Tibial nerve (tissue), 4 donors: Measurements from ENCODE around the gene TDO2. TPM values are rescaled to one million over a fixed set of nuclear protein-coding genes. Genes with fewer than 3 reads are reported as not detected.

Experiments
- DNase-seq, 2 donors: peaks; one replicate each; pipeline ENCODE4 v3.0.0-alpha.2; 2019; ENCODE audit warnings: low spot score in 2 of 2
- H3K27ac ChIP-seq, 4 donors: fragments of 200-600 bp; sonication (generic) in 3 of 4; one replicate each; pipeline ENCODE4 v1.5.1; 2017 to 2019; ENCODE audit warnings: mild to moderate bottlenecking in 1 of 4
- H3K27me3 ChIP-seq, 2 donors: fragments of 200-600 bp; sonication (generic) in 1 of 2; one replicate each; pipeline versions ENCODE4 v1.5.1 to v1.6.0; 2017 to 2019
- H3K36me3 ChIP-seq, 3 donors: fragments of 200-600 bp; sonication (generic); one replicate each; pipeline ENCODE4 v1.5.1; 2018 to 2019
- H3K4me1 ChIP-seq, 4 donors: fragments of 200-600 bp; sonication (generic) in 3 of 4; one replicate each; pipeline ENCODE4 v1.5.1; 2017 to 2019
- H3K4me3 ChIP-seq, 4 donors: fragments of 200-600 bp; sonication (generic) in 3 of 4; one replicate each; pipeline ENCODE4 v1.5.1; 2017 to 2019; ENCODE audit warnings: mild to moderate bottlenecking in 1 of 4, moderate library complexity in 1 of 4
- H3K9me3 ChIP-seq, 4 donors: fragments of 200-600 bp; sonication (generic) in 3 of 4; one replicate each; pipeline ENCODE4 v1.5.1; 2017 to 2019
- CTCF ChIP-seq, 5 experiments: fragments of 200-600 bp in 3 of 5; fragments of 450-650 bp in 2 of 5; sonication (generic) in 3 of 5; IDR thresholded peaks; one replicate each; pipeline ENCODE4 v1.5.1; 2016 to 2019; ENCODE audit warnings: antibody characterized with exemption in 5 of 5, mild to moderate bottlenecking in 3 of 5, moderate library complexity in 2 of 5
- EP300 ChIP-seq, 2 donors: sonication (generic); formaldehyde crosslinking; IDR thresholded peaks; one replicate each; pipeline ENCODE4 v1.6.1; 2017; ENCODE audit warnings: antibody characterized with exemption in 2 of 2, mild to moderate bottlenecking in 1 of 2
- POLR2A ChIP-seq, 2 donors: fragments of 450-650 bp; IDR thresholded peaks; one replicate each; pipeline ENCODE4 v1.6.1; 2017; ENCODE audit warnings: antibody characterized with exemption in 2 of 2, mild to moderate bottlenecking in 2 of 2, moderate library complexity in 2 of 2
- WGBS, 2 donors: methylation state at CpG; one replicate each; pipeline ENCODE4 v1.1.5; 2018; 5-methylcytosine and 5-hydroxymethylcytosine counted together
- total RNA-seq, 4 donors: library from RNA; depleted of rRNA; stranded (reverse); fragments of >200 nt; gene quantifications; one replicate each; pipeline ENCODE4 v1.1.0, GENCODE V29; 2016

TDO2 gene
- total RNA-seq, 4 donors from 2014 or later = not detected

DNA sequence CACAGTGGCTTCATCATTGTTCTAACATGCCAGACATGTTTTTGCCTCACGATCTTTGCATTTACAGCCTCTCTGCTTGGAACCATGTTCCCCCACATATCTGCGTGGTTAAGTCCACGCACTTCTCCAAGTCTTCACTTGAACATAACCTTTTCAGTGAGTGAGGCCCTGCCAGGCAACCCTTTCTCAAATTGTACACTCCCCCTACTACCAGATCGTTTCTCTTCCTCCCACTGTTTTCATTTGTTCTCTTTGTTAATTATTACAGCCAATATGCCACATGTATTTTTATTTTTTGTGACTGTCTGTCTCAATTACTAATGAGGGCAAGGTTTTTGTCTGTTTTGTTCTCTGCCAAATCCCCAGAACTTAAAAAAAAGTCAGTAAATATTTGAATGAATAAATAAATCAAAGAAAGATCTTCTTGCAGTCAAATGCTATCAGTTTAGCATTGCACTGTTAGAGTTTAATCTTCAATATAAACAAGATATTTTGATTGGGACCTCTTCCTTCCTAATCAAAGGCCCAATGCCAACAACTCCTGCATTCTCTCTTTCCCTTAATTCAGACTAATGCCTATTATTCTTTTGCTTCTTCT, 32.0 kb downstream of the TDO2 start:
- H3K36me3 ChIP-seq = peaks cover 0 to 76% (median 0%) of the 10 kb centered on the region in 3 donors
- no peak overlapping the region for H3K4me3 ChIP-seq
- no peaks in the 10 kb centered on the region for H3K9me3 ChIP-seq
- TF ChIP-seq POLR2A (IDR thresholded peaks at IDR 0.05) (no peak), EP300 (IDR thresholded peaks at IDR 0.05) (no peak), CTCF (IDR thresholded peaks at IDR 0.05) (no peak)
- no peak overlapping the region for H3K27ac ChIP-seq
- H3K4me1 ChIP-seq = no peaks in the 10 kb centered on the region
- WGBS, 2 donors = 80 to 81% methylated on average over 4 of the region's 4 CpGs
- H3K27me3 ChIP-seq = no peaks in the 10 kb centered on the region
- no peak for DNase-seq

GRCh38 chr4:155941085-155941790, 37.7 kb downstream of the TDO2 start:
- H3K27me3 ChIP-seq = no peaks in the 10 kb centered on the region
- no peak overlapping the region for H3K27ac ChIP-seq
- no peaks in the 10 kb centered on the region for H3K9me3 ChIP-seq
- H3K4me3 ChIP-seq = no peak overlapping the region
- TF ChIP-seq POLR2A (IDR thresholded peaks at IDR 0.05) = no peak
- peaks cover 0 to 55% (median 0%) of the 10 kb centered on the region in 3 donors for H3K36me3 ChIP-seq
- DNase-seq = no peak
- WGBS, 2 donors = 82 to 83% methylated on average over 6 of the region's 6 CpGs
- H3K4me1 ChIP-seq = no peaks in the 10 kb centered on the region

DNA sequence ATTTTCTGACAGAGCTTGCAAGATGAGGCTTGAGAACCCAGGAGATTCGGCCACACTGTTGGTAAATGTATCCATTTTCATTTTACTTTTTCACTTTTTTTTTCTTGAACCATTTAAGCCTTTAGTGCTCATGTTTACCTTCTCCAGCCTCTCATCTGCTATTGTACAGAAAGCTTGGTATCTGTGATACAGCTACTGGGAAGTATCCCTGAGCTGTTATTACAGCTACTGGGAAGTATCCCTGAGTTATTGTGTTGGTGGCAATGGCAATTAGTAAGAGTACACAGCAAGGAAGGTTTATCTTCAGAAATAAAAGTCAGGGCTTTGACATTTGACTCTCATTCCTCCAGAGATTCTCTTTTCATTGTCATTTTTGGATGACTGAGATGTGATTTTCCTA, 38.3 kb downstream of the TDO2 start:
- no peak overlapping the region for H3K27ac ChIP-seq
- no peak overlapping the region for H3K4me3 ChIP-seq
- no peak for DNase-seq
- H3K9me3 ChIP-seq = no peaks in the 10 kb centered on the region
- H3K27me3 ChIP-seq = no peaks in the 10 kb centered on the region
- 94% methylated on average over 1 of the region's 1 CpG for WGBS, 2 donors
- H3K4me1 ChIP-seq = no peaks in the 10 kb centered on the region
- H3K36me3 ChIP-seq = peaks cover 0 to 49% (median 0%) of the 10 kb centered on the region in 3 donors
- TF ChIP-seq POLR2A (IDR thresholded peaks at IDR 0.05) (no peak), CTCF (IDR thresholded peaks at IDR 0.05) (no peak), EP300 (IDR thresholded peaks at IDR 0.05) (no peak)

- H3K4me1 ChIP-seq = no peaks in the 10 kb centered on the region
- no peak for DNase-seq
- 92 to 96% methylated on average over 3 of the region's 3 CpGs for WGBS, 2 donors
- H3K4me3 ChIP-seq = no peak overlapping the region
- no peak overlapping the region for H3K27ac ChIP-seq
- peaks cover 0 to 33% (median 0%) of the 10 kb centered on the region in 3 donors for H3K36me3 ChIP-seq
- H3K9me3 ChIP-seq = no peaks in the 10 kb centered on the region
- H3K27me3 ChIP-seq = no peaks in the 10 kb centered on the region
- TF ChIP-seq EP300 (IDR thresholded peaks at IDR 0.05) (no peak), POLR2A (IDR thresholded peaks at IDR 0.05) (no peak), CTCF (IDR thresholded peaks at IDR 0.05) (no peak)
These were observed 40.3 kb downstream of the TDO2 start for GRCh38 chr4:155943605-155944291.

- H3K27me3 ChIP-seq = no peaks in the 10 kb centered on the region
- H3K4me1 ChIP-seq = no peaks in the 10 kb centered on the region
- TF ChIP-seq CTCF (IDR thresholded peaks at IDR 0.05) (no peak), EP300 (IDR thresholded peaks at IDR 0.05) (no peak), POLR2A (IDR thresholded peaks at IDR 0.05) (no peak)
- DNase-seq = no peak
- H3K36me3 ChIP-seq = peaks cover 0 to 26% (median 0%) of the 10 kb centered on the region in 3 donors
- no peak overlapping the region for H3K27ac ChIP-seq
- no peak overlapping the region for H3K4me3 ChIP-seq
- no peaks in the 10 kb centered on the region for H3K9me3 ChIP-seq
- WGBS, 2 donors = 95 to 100% methylated on average over 1 of the region's 1 CpG
These were observed 41.0 kb downstream of the TDO2 start for GRCh38 chr4:155944516-155944915.
